B cell (primary cell): ENCODE measurements around the gene ADARB2. TPM values are rescaled to one million over a fixed set of nuclear protein-coding genes. Genes with fewer than 3 reads are reported as not detected.

Experiments used
- ATAC-seq: fragments of 200-7000 bp; cut with Tn5 transposase; one replicate; pipeline ENCODE4 v1.10.0; 2021; ENCODE audit warnings: low read depth, mild to moderate bottlenecking, moderate number of reproducible peaks, moderate library complexity
- CTCF ChIA-PET: fragments of 350-600 bp; sonication (Branson Sonifier 250); formaldehyde crosslinking; loops from one replicate; lab custom pipeline; 2021; ENCODE audit warnings: antibody characterized with exemption, inconsistent platforms; lab: Charles Lee
- POLR2A ChIA-PET: fragments of 350-600 bp; sonication (Branson Sonifier 250); formaldehyde crosslinking; loops from one replicate; lab custom pipeline; 2021; ENCODE audit warnings: antibody characterized with exemption; lab: Charles Lee
- DNase-seq: peaks from one replicate; pipeline ENCODE4 v3.0.0; 2013
- H2AFZ ChIP-seq: 2 replicates; pipeline ENCODE4 v1.6.1; 2012; ENCODE audit warnings: mild to moderate bottlenecking, low read depth, low read length; ENCODE audit not compliant: insufficient read depth, poor library complexity, severe bottlenecking
- H3K27ac ChIP-seq, 2 donors: 1 replicate in 1 of 2; 2 replicates in 1 of 2; pipeline ENCODE4 v1.5.1; 2012 to 2013; ENCODE audit warnings: low read length in 2 of 2, mild to moderate bottlenecking in 2 of 2, moderate library complexity in 1 of 2
- H3K27me3 ChIP-seq, 4 experiments: fragments of 200-600 bp in 1 of 4; sonication (generic) in 1 of 4; replicated peaks in 1 of 4; 1 replicate in 2 of 4; 2 replicates in 2 of 4; pipeline versions ENCODE4 v1.6.1 to v1.7.0; 2013 to 2016; ENCODE audit warnings: low read length in 3 of 4, mild to moderate bottlenecking in 2 of 4, mixed read lengths in 1 of 4, moderate library complexity in 1 of 4; ENCODE audit not compliant: insufficient read depth in 4 of 4, control insufficient read depth in 3 of 4; ENCODE audit errors: control extremely low read depth in 1 of 4
- H3K36me3 ChIP-seq, 2 experiments: replicated peaks in 1 of 2; 1 replicate in 1 of 2; 2 replicates in 1 of 2; pipeline versions ENCODE4 v1.6.1 to v1.7.1; 2013; ENCODE audit warnings: low read length in 1 of 2; ENCODE audit not compliant: insufficient read depth in 2 of 2, control insufficient read depth in 1 of 2; ENCODE audit errors: control extremely low read depth in 1 of 2, extremely low read depth in 1 of 2
- H3K4me1 ChIP-seq, 2 donors: fragments of 200-600 bp in 1 of 2; sonication (generic) in 1 of 2; 1 replicate in 1 of 2; 2 replicates in 1 of 2; pipeline versions ENCODE4 v1.5.1 to v1.6.1; 2013 to 2017; ENCODE audit warnings: low read length in 2 of 2; ENCODE audit not compliant: control insufficient read depth in 2 of 2, insufficient read depth in 2 of 2
- H3K4me2 ChIP-seq: replicated peaks from 2 replicates; pipeline ENCODE3; 2012; ENCODE audit warnings: mild to moderate bottlenecking, low read depth, low read length; ENCODE audit not compliant: poor library complexity, severe bottlenecking
- H3K4me3 ChIP-seq, 5 experiments: fragments of 200-600 bp in 1 of 5; sonication (generic) in 1 of 5; 1 replicate in 3 of 5; 2 replicates in 2 of 5; pipeline versions ENCODE4 v1.5.1 to v1.7.0; 2011 to 2016; ENCODE audit warnings: low read length in 4 of 5, mild to moderate bottlenecking in 4 of 5, low read depth in 2 of 5, control low read depth in 1 of 5, moderate library complexity in 1 of 5; ENCODE audit not compliant: insufficient read depth in 1 of 5; ENCODE audit errors: control extremely low read depth in 1 of 5, extremely low read depth in 1 of 5
- H3K79me2 ChIP-seq: fragments of 200-600 bp; sonication (generic); one replicate; pipeline ENCODE4 v1.6.0; 2016; ENCODE audit warnings: low read length; ENCODE audit not compliant: control insufficient read depth, insufficient read depth
- H3K9ac ChIP-seq: fragments of 200-600 bp; sonication (generic); 2 replicates; pipeline ENCODE4 v1.6.1; 2017; ENCODE audit warnings: mild to moderate bottlenecking, low read length, moderate library complexity
- H3K9me3 ChIP-seq, 3 donors: one replicate each; pipeline versions ENCODE4 v1.6.1 to v1.7.1; 2013; ENCODE audit warnings: low read length in 2 of 3; ENCODE audit not compliant: control insufficient read depth in 2 of 3, insufficient read depth in 1 of 3; ENCODE audit errors: control extremely low read depth in 1 of 3
- H4K20me1 ChIP-seq: 2 replicates; pipeline ENCODE4 v1.6.0; 2012; ENCODE audit warnings: mild to moderate bottlenecking, low read length; ENCODE audit not compliant: insufficient read depth, control insufficient read depth, poor library complexity, severe bottlenecking
- H3K27ac Mint-ChIP-seq: one replicate; pipeline ENCODE4 v1.8.0; 2021; ENCODE audit warnings: mixed read lengths
- H3K27me3 Mint-ChIP-seq: one replicate; pipeline ENCODE4 v1.8.0; 2021; ENCODE audit warnings: mixed read lengths
- H3K4me1 Mint-ChIP-seq: one replicate; pipeline ENCODE4 v1.8.0; 2021; ENCODE audit warnings: mixed read lengths
- H3K4me3 Mint-ChIP-seq: one replicate; pipeline ENCODE4 v1.8.0; 2021; ENCODE audit warnings: mixed read lengths
- H3K9me3 Mint-ChIP-seq: one replicate; pipeline ENCODE4 v1.8.0; 2022; ENCODE audit warnings: mixed read lengths; ENCODE audit not compliant: insufficient read depth
- CTCF ChIP-seq: fragments of 200-600 bp; IDR thresholded peaks from one replicate; pipeline ENCODE4 v1.8.0; 2022; ENCODE audit warnings: antibody characterized with exemption, mild to moderate bottlenecking
- EZH2 ChIP-seq: IDR thresholded peaks from 2 replicates; pipeline ENCODE4 v1.6.1; 2012; ENCODE audit warnings: borderline replicate concordance, low read depth, mild to moderate bottlenecking, moderate library complexity, low read length; ENCODE audit not compliant: insufficient read depth, poor library complexity, severe bottlenecking
- WGBS: methylation state at CpG from one replicate; pipeline ENCODE4 v1.1.5; 2013; ENCODE audit warnings: missing lambda C conversion rate; ENCODE audit not compliant: insufficient coverage; 5-methylcytosine and 5-hydroxymethylcytosine counted together
- intact Hi-C: fragments of 100-400 bp; cut with micrococcal nuclease; formaldehyde crosslinking; loops from one replicate; pipeline ENCODE4 v1.10.0; 2022
- polyA plus RNA-seq: library from polyadenylated mRNA; depleted of rRNA; stranded (reverse); fragments of >200 nt; gene quantifications from 2 replicates; pipeline ENCODE4 v1.2.3, GENCODE V29; 2012
- total RNA-seq, 2 donors: library from RNA; stranded (reverse); fragments of 120-200 nt in 1 of 2; gene quantifications; 1 replicate in 1 of 2; 2 replicates in 1 of 2; pipeline versions ENCODE4 v1.2.3 to v1.2.4, GENCODE V29; 2013 to 2022

ADARB2 gene
- total and polyA plus RNA-seq, 2 donors (not counting 1 experiment from before 2014, with no cell fraction given): 0.13 to 0.96 TPM

DNA sequence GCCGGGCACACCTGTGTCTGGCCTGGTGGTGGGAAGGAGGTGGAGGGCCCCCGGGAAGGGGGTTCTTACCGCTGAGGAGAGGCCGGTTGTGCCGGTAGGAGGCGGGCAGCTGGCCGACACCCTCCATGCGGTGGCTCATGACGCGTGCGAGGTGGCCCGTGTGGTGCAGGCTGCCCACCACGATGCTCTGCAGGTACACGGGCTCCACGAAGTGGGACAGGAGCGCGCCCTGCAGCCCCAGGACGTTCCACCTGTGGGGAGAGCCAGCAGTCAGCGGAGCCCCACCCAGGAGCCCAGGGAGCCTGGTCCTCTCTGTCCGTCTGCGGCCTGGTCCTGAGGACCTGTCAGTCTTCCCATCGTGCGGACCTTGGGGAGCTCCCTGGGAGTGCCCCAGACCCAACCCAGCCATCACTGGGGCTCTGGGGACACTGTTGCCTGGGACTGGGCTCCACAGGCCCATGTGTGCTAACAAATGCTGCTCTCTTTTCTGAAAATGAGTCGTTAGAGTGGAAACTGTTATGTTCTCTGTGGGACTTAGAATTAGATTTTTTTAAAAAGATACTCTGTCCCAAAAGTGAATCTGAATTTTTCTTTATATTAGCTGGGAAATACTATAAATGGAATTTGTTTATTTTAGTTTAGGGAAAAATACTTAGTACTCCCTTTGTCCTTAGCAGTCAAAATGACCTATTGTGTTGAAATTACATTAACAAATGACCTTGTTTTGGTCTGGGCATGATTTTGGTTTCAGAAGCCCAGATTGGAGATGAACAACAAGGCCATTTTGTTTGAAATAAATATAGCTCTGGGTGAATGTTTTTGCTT is 537.2 kb downstream of the ADARB2 start:
- DNase-seq: no peak
- no peaks in the 10 kb centered on the region for H3K79me2 ChIP-seq
- no peak overlapping the region for H2AFZ ChIP-seq
- WGBS: 93% methylated on average over 23 of the region's 24 CpGs
- H3K4me3 ChIP-seq: no peak overlapping the region
- ChIA-PET CTCF (no interaction called here), POLR2A (no interaction called here)
- intact Hi-C loops: no loop called here
- no peak for ATAC-seq
- no peak overlapping the region for H3K27ac ChIP-seq
- no peak overlapping the region for H3K4me2 ChIP-seq
- H3K9me3 ChIP-seq: no peaks in the 10 kb centered on the region
- H4K20me1 ChIP-seq: no peaks in the 10 kb centered on the region
- no peak for TF ChIP-seq EZH2
- H3K36me3 ChIP-seq: no peaks in the 10 kb centered on the region
- H3K9ac ChIP-seq: no peak overlapping the region
- H3K27ac Mint-ChIP-seq: no peak overlapping the region
- peaks cover 0 to 5% (median 0%) of the 10 kb centered on the region in 4 experiments for H3K27me3 ChIP-seq
- no peaks in the 10 kb centered on the region for H3K4me1 ChIP-seq
- H3K27me3 Mint-ChIP-seq: peaks cover 9% of the 10 kb centered on the region
- H3K9me3 Mint-ChIP-seq: no peaks in the 10 kb centered on the region
- H3K4me3 Mint-ChIP-seq: no peak overlapping the region
- H3K4me1 Mint-ChIP-seq: no peaks in the 10 kb centered on the region

DNA sequence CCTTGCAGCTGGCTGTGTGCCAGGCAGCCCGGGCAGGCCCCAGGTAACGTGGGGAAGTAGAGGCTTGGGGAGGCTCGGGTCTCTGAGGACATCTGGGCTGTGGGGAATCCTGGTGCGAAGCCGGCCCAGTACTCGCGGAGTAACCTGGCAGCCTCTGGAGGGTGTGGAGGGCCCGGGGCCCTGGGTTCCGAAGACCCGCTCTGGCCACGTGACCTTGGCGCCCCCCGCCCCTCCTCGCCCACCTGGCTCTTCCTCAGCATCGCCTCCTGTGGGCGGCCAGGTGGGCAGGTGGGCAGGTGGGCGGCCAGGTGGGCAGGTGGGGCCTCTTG is 538.0 kb downstream of the ADARB2 start:
- 90% methylated on average over 14 of the region's 17 CpGs for WGBS
- H3K4me1 Mint-ChIP-seq: no peaks in the 10 kb centered on the region
- no peak for ATAC-seq
- Histone ChIP-seq H4K20me1 (no peaks in the 10 kb centered on the region), H3K79me2 (no peaks in the 10 kb centered on the region), H3K9me3 (no peaks in the 10 kb centered on the region), H3K36me3 (no peaks in the 10 kb centered on the region), H3K4me2 (no peak overlapping the region), H3K27ac (no peak overlapping the region), H3K4me1 (no peaks in the 10 kb centered on the region), H3K9ac (no peak overlapping the region), H2AFZ (no peak overlapping the region), H3K4me3 (no peak overlapping the region), H3K27me3 (peaks cover 0 to 5% (median 0%) of the 10 kb centered on the region in 4 experiments)
- H3K9me3 Mint-ChIP-seq: no peaks in the 10 kb centered on the region
- no peak overlapping the region for H3K27ac Mint-ChIP-seq
- H3K4me3 Mint-ChIP-seq: no peak overlapping the region
- H3K27me3 Mint-ChIP-seq: peaks cover 9% of the 10 kb centered on the region
- intact Hi-C loops: no loop called here
- ChIA-PET POLR2A (no interaction called here), CTCF (no interaction called here)
- TF ChIP-seq EZH2 (no peak), CTCF (no peak)
- no peak for DNase-seq
